MG63 (cell line): Measurements from ENCODE around the gene CFAP97. TPM values are rescaled to one million over a fixed set of nuclear protein-coding genes. Genes with fewer than 3 reads are reported as not detected.
"Not testable (repeated sequence)": the region's sequence is repeated elsewhere in the genome, so short reads cannot be mapped to it uniquely, and the experiment has no call there.

Experiments used
- DNase-seq: peaks from one replicate; pipeline ENCODE4 v3.0.0-alpha.2; 2020
- H3K27me3 ChIP-seq: fragments of 250-450 bp; sonication (Bioruptor Pico); 2 replicates; pipeline ENCODE4 v1.5.1; 2020; ENCODE audit warnings: mild to moderate bottlenecking, moderate library complexity
- H3K36me3 ChIP-seq: fragments of 250-450 bp; sonication (Bioruptor Pico); 2 replicates; pipeline ENCODE4 v1.5.1; 2020; ENCODE audit warnings: mild to moderate bottlenecking, moderate library complexity
- H3K4me3 ChIP-seq: fragments of 250-450 bp; sonication (Bioruptor Pico); 2 replicates; pipeline ENCODE4 v1.5.1; 2020; ENCODE audit warnings: mild to moderate bottlenecking, moderate library complexity
- H3K9me3 ChIP-seq: fragments of 250-450 bp; sonication (Bioruptor Pico); 2 replicates; pipeline ENCODE4 v1.5.1; 2020; ENCODE audit warnings: mild to moderate bottlenecking, moderate library complexity
- total RNA-seq: library from RNA; depleted of rRNA; stranded (reverse); fragments of >200 nt; shearing (Covaris generic); gene quantifications from 2 replicates; pipeline ENCODE4 v1.2.3, GENCODE V29; 2014; ENCODE audit warnings: low replicate concordance

CFAP97 gene
- total RNA-seq, 1 experiment from 2014 or later, result 15.0 TPM

DNA sequence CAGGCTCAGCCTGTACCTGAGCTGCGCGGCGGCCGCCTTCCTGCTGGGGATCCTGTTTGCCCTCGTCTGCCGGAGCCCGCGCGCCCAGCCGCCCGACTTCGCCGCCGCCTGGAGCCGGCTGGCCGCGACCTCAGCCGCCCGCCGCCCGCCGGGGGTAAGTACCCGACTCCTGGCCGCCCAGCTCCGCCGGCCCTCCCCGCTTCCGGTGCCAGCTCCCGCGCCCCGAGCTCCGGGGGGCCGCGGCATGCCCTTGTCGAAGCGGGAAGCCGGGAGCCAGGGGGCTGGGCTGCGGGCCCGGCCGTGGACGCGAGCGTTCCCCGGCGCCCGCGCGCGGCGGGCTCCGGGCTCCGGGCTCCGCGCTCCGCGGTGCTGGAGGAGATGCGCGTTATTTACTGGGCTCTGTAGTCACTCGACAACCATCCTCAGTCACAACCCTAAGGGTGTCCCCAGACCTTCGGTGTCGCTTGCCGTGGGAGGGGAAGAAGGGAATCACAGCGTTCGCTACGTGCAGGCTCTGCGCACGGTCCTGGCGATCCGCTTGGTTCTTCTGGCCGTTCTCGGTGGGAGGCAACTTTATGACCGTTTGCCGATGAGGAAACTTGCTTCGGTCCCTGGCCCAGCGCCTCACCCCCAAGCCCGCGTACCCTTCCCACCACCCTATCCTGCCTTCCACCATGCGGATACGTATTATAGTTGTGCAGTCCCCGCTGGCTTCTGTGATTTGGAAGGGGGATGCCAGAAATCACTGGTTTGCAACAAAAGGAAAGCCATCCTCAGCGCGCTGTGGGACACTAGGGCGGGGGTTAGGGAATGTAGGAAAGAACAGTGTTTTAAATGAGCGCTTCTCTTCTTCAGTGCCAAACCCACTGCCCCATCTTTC, 6.5 kb upstream of the CFAP97 start:
- no peaks in the 10 kb centered on the region for H3K9me3 ChIP-seq
- no peaks in the 10 kb centered on the region for H3K36me3 ChIP-seq
- H3K27me3 ChIP-seq, result no peaks in the 10 kb centered on the region
- H3K4me3 ChIP-seq, result peak overlapping the region; percentile 59
- peak; percentile 57 for DNase-seq

GRCh38 chr4:185209852-185210101, 6.0 kb upstream of the CFAP97 start:
- DNase-seq, H3K36me3 ChIP-seq, H3K27me3 ChIP-seq, H3K9me3 ChIP-seq: not testable (repeated sequence)
- H3K4me3 ChIP-seq, result peak overlapping the region; percentile 59

- H3K4me3 ChIP-seq, result peak within 1 kb of the TSS; percentile 59
- DNase-seq, result peak; percentile 79
- H3K36me3 ChIP-seq, result no peaks in the 10 kb centered on the region
- H3K27me3 ChIP-seq, result no peaks in the 10 kb centered on the region
- H3K9me3 ChIP-seq, result no peaks in the 10 kb centered on the region
These were observed 5.4 kb upstream of the CFAP97 start, which contains the start of gene SNX25 for GRCh38 chr4:185209031-185209851. Gene SNX25 (plus strand): TSS chr4:185209598. CDS start chr4:185209827, 229 bp downstream.

- Histone ChIP-seq H3K27me3 (no peaks in the 10 kb centered on the region), H3K36me3 (no peaks in the 10 kb centered on the region), H3K4me3 (no peak overlapping the region), H3K9me3 (no peaks in the 10 kb centered on the region)
- DNase-seq, result no peak
These were observed 3.7 kb upstream of the CFAP97 start for GRCh38 chr4:185207466-185207865.

DNA sequence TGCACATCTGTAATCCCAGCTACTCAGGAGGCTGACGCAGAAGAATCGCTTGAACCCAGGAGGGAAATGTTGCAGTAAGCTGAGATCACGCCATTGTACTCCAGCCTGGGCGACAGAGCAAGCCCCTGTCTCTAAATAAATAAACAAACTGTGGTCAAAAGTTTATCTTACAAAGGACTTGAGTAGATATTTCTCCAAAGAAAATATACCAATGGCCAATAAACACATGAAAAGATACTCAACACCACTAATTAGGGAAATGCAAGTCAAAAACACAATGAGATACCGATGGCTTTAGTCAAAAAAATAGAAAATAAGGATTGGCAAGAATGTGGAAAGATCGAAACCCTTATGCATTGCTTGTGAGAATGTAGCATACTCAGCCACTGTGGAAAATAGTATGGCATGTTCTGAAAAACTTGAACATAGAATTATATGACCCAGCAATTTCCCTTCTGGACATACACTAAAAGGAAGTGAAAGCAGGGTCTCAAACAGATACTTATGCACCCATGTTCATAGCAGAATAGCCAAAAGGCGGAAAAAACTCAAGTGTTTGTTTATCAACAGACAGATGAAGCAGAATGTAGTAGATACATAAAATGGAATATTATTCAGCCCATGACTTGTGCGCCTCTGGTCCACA, 2.0 kb upstream of the CFAP97 start:
- 0 out of 2 replicates have a peak, but pooled peaks cover 2% of the 10 kb centered on the region for H3K36me3 ChIP-seq
- H3K27me3 ChIP-seq, result no peaks in the 10 kb centered on the region
- no peaks in the 10 kb centered on the region for H3K9me3 ChIP-seq
- DNase-seq, result no peak
- no peak overlapping the region for H3K4me3 ChIP-seq

DNA sequence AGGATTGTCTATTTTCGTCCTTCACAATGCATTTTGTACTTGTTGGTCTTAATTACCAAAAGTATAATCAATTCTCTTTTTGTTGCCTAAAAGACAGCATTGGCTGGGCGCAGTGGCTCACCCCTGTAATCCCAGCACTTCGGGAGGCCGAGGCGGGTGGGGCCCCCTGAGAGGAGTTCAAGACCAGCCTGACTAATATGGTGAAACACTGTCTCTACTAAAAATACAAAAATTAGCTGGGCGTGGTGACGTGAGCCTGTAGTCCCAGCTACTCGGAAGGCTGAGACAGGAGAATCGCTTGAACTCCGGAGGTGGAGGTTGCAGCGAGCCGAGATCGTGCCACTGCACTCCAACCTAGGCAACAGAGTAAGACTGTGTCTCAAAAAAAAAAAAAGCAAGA, 1.3 kb upstream of the CFAP97 start:
- H3K27me3 ChIP-seq, H3K4me3 ChIP-seq, H3K9me3 ChIP-seq, H3K36me3 ChIP-seq, DNase-seq: not testable (repeated sequence)

GRCh38 chr4:185204238-185204910, 574 bp upstream of the CFAP97 start:
- Histone ChIP-seq H3K36me3 (peaks cover 7% of the 10 kb centered on the region; the same call in 1 of the 2 replicates), H3K9me3 (no peaks in the 10 kb centered on the region), H3K27me3 (no peaks in the 10 kb centered on the region), H3K4me3 (peak overlapping the region; percentile 65)
- no peak for DNase-seq

DNA sequence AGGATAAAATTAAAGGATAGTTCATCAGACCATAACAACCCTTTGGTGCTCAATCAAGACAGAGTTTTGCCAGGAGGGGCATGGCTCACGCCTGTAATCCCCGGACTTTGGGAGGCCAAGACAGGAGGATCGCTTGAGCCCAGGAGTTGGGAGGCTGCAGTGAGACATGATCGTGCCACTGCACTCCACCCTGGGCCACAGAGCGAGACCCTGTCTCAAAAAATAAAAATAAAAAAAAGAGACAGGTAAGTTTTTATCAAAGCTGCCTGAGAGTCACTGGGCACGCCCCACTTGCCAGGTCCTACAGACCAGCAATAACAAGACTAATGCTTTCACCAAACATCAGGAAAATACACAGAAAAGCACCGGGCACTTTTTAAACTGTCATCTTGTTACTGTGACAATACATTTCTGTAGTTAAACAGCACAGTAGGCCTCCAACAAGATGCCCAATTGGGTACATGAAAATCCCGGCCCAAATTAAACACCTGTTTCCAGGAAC, 765 bp downstream of the CFAP97 start:
- Histone ChIP-seq H3K9me3 (no peaks in the 10 kb centered on the region), H3K4me3 (peak overlapping the region; percentile 65), H3K27me3 (no peaks in the 10 kb centered on the region), H3K36me3 (peaks cover 7% of the 10 kb centered on the region; the same call in 1 of the 2 replicates)
- DNase-seq, result no peak

GRCh38 chr4:185201977-185202962, 1.5 kb downstream of the CFAP97 start:
- H3K4me3 ChIP-seq, result peak overlapping the region; percentile 65
- H3K36me3 ChIP-seq, result peaks cover 7% of the 10 kb centered on the region; the same call in 1 of the 2 replicates
- H3K9me3 ChIP-seq, result no peaks in the 10 kb centered on the region
- DNase-seq, result no peak
- no peaks in the 10 kb centered on the region for H3K27me3 ChIP-seq

- not testable (repeated sequence) for H3K36me3 ChIP-seq, H3K4me3 ChIP-seq, DNase-seq, H3K9me3 ChIP-seq, H3K27me3 ChIP-seq
These were observed 5.6 kb downstream of the CFAP97 start for GRCh38 chr4:185198189-185198588.

DNA sequence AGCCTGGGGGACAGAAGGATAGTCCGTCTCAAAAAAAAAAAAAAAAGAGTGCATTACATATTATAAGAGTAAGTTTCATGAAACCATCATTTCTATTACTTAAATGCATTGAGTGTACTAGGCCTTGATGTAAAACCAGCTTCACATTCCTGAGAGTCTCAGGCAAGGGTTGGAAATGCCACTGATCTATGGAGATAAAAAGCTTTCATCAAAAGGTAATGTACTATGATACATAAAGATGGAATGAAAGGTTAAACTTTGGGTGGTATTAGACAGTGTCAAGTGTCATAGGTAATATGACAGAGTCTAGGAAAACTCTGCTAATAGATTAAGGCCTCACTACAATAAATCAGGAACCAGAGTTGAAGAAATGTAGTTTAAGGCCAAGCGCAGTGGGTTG, 7.4 kb downstream of the CFAP97 start:
- H3K4me3 ChIP-seq, result no peak overlapping the region
- no peaks in the 10 kb centered on the region for H3K9me3 ChIP-seq
- no peaks in the 10 kb centered on the region for H3K27me3 ChIP-seq
- peaks cover 7% of the 10 kb centered on the region for H3K36me3 ChIP-seq
- no peak for DNase-seq

- no peaks in the 10 kb centered on the region for H3K27me3 ChIP-seq
- no peak overlapping the region for H3K4me3 ChIP-seq
- no peak for DNase-seq
- no peaks in the 10 kb centered on the region for H3K9me3 ChIP-seq
- peaks cover 8% of the 10 kb centered on the region for H3K36me3 ChIP-seq
These were observed 8.6 kb downstream of the CFAP97 start for GRCh38 chr4:185194924-185195888.

- no peak for DNase-seq
- H3K4me3 ChIP-seq, result no peak overlapping the region
- no peaks in the 10 kb centered on the region for H3K9me3 ChIP-seq
- H3K27me3 ChIP-seq, result no peaks in the 10 kb centered on the region
- H3K36me3 ChIP-seq, result peaks cover 14% of the 10 kb centered on the region
These were observed 11.7 kb downstream of the CFAP97 start for GRCh38 chr4:185192059-185192458.

DNA sequence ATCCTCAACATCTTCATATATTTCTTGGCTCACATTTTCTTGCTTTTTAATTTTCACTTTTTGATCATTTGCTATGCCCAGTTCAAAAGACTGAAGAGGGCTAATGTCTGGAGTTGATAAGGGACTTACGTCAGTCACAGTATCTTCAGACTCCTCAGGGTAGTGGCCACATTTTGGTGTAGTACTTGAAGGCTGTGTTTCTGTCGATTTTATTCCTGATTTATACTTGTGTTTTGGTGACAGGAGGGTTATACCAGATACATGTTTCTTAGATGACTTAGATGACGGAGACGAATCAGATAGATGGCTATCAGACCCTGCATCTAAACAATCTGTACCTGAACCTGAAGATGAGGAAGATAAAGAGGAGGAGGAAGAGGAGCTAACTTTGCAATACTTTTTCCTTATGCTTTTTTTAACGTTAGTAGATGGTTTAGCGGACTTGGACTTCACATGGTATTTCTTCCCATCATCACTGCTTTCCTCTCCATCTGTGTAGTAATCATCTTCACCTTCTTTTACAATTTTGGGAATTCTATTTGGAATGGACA, 13.4 kb downstream of the CFAP97 start:
- H3K27me3 ChIP-seq, result no peaks in the 10 kb centered on the region
- DNase-seq, result no peak
- peaks cover 14% of the 10 kb centered on the region for H3K36me3 ChIP-seq
- H3K4me3 ChIP-seq, result no peak overlapping the region
- no peaks in the 10 kb centered on the region for H3K9me3 ChIP-seq
